Glomerular visceral epithelial cell (primary cell): Measurements from ENCODE around the gene MUC21.
A peak's percentile ranks its signal among the peaks of the same experiment; 100 is the strongest.

Source experiments
- DNase-seq: peaks from one replicate; pipeline ENCODE4 v3.0.0-alpha.2; 2016; ENCODE audit errors: extremely low spot score

Gene MUC21

DNA sequence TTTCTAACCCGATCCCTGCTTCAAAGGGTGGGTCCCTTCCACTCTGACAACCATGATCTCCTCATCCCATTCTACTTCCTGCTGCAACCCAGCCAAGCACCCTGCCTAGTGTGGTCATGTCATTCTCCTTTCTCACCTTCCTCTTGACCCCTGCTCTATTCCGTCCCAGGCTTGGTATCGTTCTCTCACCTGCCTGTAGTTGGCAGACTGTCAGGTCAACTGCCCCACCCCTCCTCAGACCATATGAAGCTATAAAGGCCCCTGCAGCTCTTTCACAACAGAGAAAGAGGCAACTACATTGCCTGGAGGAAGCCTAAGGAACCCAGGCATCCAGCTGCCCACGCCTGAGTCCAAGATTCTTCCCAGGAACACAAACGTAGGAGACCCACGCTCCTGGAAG lies at the start of gene MUC21:
Gene MUC21, plus strand, starts transcription at position 280 of the 400 bp plus-strand sequence. CDS start 241 bp downstream, outside the sequence.
- DNase-seq = no peak

DNA sequence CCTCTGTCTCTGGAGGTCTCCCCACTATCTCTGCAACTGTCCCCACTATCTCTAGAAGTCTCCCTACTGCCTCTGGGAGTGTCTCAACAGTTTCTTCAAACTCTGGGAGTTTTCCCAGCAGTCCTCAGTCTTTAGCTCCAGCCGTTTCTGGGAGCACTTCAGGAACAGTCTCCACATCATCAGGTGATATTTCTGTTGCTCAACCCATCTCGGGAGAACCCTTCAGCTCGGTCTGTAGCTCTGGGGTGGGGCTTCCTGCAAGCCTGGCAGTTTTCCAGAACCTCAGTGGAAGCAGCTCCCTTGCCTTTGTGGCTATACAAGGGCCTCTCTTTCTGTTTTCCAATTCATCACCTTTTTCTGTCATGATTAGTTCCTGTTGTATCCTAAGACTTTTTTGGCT lies 48.5 kb upstream of the MUC21 start:
- DNase-seq = peak; percentile 44

DNA sequence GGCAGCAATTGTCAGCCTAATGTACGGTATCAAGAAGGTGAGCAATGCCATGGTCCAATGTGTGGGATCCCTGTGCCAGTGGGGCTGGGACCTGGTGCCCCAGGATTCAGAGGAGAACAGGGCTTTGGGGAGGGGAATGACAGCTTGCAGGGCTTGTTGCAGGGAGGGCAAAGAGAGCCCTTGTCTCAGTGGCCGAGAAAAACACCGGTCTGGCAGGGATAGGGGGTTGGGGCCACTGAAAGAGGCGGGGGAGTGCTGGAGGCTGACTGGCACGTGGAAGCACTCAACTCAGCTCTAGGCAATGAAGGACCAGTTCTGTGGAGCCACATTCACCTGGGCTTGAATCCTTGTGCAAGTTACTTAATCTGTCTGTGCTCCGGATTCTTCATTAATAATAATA lies 46.3 kb upstream of the MUC21 start:
- no peak for DNase-seq

DNA sequence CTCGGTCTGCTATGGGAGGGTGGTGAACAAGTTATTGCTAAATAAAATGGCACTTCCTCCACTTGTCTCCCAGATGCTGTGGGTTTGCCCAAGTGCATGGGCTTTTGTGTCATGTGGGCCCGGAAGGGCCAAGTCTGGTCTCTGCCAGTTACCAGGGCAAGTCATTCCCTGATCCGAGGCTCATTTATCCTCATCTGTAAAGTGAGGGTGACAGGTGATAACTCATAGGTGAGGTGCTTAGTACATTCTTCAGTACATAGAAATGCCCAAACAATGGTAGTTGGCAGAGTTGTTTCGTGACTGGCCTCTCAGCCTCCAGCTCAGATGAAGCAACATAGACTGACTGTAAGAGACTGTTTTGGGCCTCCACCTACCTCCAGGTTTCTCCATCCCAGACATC lies 44.8 kb upstream of the MUC21 start:
- no peak for DNase-seq

DNA sequence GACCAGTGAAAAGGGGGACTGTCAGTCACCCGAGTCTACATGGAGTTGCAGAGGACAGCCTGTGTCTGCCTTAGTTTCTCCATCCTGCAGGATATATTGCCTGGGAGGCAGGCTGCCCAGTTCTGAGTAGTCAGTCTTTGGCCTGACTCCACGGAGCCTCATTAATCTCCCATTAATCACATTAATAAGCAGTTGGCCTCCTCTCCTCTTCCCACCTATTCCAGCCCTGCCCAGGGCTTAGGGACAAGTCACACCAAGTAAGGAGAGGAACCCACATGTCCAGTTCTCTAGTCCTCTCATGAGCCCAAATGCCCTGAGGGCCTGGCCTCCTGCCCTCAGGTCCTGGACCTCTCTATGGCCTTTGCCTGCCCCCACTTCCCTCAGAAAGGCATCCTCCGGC lies 44.0 kb upstream of the MUC21 start:
- no peak for DNase-seq

DNA sequence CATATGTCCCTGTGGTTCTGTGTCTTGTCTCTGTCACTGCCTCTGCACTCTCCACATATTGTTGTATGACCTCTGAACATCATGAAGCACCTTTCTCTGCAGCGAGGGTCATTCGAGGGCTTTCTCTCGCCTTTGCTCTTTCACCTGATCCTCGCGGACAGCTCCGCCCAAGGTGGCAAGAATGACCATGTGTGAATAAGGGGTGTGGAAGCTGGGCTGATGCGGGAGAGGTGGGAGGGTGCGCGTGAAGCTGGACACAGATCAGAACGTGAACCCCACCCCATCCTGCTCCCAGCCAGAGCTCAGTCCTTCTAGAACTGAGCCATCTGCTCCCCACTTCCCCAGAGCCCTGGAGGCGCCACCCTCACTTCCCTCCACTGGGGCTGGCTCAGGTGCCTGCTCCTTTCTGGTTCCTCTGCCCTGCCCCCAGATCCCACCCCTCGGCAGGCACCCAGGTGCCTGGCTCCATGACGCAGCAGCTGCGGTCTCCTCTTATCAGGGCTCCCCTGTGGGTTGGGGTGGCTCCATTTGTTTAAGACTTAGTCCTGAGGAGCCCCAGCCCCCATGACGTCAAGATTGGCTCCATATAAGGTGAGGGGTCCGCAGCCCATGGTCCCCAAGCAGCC lies 43.0 kb upstream of the MUC21 start, which contains the start of gene MUCL3:
Gene MUCL3, plus strand, starts transcription at position 613 of the 626 bp plus-strand sequence. CDS start 27 bp downstream, outside the sequence.
- DNase-seq = no peak

DNA sequence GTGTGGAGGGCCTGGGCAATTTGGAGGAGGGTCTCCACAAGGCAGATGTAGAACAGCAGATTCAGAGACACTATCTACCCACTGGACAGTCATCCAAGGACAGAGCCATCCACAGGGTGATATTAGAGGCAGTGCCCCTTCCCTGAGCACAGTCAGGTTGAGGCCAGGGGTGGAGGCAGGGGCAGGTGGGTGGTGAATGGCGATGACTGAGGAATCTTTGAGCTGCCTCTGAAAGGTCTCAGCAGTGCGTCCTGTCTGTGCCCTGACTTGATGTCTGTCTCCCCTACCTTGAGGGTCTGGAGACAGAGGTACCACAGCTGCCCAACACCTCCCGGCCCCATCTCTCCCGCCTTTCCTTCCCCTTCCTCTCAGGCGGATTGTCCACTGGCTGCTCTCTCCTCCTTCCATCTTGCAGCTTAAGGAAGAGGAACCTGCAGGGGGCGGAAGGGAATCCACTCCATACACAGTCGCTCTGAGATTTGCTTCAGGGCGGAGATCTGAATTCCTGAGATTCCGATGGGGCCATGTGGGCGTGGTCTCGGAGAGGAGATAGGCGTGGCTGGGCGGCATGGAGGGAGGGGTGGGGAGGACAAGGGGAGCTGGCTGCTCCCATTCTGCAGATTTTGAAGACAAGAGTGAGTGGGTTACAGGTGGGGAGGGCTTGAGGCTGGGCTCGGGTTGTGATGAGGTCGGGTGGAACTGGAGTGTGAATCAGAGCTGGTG lies 41.0 kb upstream of the MUC21 start:
- DNase-seq = peak; percentile 87

DNA sequence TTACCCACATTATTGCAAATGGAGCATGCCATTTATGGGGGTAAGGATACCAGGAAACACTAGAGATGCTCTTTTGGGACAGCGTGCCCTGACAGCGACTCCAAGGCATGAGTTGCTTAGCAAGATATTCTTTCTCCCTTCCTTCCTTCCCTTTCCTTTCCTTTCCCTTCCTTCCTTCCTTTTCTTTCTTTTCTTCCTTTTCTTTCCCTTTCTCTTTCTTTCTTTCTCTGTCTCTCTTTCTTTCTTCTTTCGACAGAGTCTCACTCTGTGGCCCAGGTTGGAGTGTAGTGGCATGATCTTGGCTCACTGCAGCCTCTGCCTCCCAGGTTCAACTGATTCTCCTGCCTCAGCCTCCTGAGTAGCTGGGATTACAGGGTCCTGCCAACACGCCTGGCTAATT lies 39.5 kb upstream of the MUC21 start:
- no peak for DNase-seq

DNA sequence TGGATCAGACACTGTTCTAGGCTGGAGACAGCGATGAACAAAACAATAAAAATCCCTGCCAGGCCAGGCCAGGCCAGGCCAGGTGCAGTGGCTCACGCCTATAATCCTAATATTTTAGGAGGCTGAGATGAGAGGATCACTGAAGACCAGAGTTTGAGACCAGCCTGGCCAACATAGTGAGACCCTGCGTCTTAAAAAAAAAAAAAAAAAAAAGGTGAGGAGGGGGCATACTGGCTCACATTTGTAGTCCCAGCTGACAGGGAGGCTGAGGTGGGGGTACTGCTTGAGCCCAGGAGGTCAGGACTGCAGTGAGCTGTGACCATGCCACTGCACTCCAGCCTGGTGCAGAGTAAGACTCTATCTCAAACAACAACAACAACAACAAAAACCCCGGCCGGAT lies 38.2 kb upstream of the MUC21 start:
- no peak for DNase-seq

DNA sequence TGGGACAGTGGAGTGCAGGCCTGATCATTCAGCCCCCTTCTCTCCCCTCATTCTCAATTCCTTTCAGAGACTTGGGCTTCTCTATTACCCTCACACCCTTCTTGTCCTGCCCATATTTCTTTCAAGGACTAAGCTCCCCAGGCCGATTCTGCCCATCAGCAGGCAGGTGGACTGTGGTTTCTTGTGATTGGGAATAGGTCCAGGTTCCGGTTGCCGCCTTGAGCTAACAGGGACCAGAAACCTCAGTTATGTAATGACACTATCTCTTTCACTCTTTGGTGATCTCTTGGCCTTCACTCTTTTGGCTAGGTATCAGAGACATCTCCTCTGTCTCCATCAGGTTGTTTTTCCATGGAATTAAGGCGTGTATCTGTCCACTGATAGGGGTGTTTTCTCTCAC lies 36.3 kb upstream of the MUC21 start:
- no peak for DNase-seq

DNA sequence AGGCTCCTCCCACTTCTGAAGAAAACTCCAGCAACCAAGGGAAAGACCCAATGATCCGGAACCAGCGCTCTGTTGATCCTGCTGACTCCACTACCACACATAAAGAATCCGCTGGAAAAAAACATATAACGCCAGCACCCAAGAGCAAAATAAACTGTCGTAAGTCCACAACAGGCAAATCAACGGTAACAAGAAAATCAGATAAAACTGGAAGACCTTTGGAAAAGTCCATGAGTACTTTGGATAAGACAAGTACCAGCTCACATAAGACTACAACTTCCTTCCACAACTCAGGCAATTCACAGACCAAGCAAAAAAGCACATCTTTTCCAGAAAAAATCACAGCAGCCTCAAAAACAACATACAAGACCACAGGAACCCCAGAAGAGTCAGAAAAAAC lies 34.7 kb upstream of the MUC21 start:
- no peak for DNase-seq

DNA sequence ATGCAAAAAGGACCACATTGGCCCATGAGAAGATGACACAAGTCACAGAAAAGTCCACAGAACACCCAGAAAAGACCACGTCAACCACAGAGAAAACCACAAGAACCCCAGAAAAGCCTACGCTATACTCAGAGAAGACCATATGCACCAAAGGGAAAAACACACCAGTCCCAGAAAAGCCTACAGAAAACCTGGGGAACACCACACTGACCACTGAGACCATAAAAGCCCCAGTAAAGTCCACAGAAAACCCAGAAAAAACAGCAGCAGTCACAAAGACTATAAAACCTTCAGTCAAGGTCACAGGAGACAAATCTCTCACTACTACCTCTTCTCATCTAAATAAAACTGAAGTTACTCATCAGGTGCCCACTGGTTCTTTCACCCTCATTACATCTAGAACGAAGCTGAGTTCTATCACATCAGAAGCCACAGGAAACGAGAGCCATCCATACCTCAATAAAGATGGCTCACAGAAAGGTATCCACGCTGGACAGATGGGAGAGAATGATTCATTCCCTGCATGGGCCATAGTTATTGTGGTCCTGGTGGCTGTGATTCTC lies 31.5 kb upstream of the MUC21 start:
- DNase-seq = no peak

DNA sequence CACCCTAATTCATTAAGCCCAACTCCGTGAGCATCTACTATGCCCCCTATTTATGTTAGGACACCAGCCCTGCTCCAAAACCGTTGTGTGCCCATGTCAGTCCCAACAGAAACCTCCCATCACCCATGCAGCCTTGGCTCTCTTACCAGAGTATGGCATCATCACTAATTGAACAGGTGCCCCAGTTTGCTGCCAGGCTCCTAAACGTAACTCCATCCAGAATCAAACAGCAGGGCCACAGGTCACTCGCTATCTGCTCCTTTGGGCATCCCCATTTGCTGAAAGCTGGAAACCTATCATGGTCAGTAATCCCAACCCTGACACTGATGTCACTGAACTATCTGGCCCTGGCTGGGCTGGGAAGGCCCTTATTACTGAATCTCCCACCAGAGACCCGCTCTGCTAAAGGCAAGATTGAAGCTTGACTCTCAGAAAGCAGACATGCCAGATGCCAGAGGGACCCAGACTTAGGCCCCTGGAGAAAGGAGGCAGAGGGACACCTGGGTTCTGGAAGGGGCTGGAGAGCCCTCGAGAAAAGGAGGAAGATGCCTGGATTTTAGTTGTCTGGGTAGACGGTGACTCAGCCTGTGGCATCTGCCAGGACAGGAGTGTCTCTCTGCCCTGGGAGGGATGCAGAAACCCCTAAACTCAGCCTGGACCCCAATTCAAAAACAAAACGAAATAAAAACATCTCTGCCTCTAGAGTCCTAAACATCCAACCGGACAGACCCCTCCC lies 28.7 kb upstream of the MUC21 start:
- no peak for DNase-seq

DNA sequence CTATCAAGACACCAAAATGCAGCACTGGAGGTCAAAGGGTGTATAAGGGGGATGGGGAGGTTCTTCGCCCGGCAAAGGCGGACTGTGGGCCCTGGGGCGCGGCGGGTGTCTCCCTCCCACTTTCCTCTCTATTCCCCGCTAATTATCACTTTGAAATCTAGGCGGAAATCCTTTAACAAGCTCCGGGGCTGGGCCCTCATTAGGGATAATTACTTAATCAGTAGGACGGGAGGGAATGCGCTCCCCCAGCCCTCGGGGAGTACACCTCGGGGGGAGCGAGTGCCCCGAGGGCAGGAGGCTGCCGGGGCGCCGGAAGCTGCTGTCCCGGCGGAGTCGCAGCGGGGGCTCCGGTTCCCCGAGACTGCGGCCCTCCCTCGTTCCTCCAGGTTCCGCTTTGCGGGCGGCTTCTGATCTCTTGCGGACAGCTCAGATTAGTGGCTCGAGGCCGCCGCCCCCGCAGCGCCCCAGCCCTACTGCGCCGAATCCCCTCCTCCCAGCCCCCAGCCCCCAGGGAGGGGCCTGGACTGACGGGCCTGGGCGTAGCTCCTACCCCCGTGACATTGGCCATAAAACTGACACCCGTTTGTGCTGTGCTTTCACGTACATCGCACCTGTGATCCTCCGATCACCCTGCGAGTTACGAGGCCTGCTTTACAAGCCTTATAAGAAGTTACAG lies 28.0 kb upstream of the MUC21 start:
- peak; percentile 52 for DNase-seq

DNA sequence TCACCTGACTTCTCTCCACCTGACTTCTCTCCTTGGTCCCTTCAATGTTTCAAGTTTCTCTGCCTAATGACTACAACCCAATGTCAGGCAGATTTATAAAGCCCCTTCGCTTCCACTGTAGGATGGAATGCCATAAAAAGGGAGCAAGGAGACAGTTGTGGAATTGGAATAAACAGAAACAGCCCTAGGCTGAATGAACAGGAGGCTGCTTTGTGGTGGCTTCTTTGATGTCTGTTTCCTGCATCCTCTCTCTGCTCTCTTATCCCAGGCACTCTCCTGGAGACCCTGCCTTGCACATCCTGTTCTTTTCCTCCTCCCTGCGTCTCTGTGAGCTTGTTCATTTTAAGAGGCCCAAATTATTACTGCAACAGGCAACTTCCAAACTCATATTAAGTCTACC lies 25.8 kb upstream of the MUC21 start:
- DNase-seq = no peak

DNA sequence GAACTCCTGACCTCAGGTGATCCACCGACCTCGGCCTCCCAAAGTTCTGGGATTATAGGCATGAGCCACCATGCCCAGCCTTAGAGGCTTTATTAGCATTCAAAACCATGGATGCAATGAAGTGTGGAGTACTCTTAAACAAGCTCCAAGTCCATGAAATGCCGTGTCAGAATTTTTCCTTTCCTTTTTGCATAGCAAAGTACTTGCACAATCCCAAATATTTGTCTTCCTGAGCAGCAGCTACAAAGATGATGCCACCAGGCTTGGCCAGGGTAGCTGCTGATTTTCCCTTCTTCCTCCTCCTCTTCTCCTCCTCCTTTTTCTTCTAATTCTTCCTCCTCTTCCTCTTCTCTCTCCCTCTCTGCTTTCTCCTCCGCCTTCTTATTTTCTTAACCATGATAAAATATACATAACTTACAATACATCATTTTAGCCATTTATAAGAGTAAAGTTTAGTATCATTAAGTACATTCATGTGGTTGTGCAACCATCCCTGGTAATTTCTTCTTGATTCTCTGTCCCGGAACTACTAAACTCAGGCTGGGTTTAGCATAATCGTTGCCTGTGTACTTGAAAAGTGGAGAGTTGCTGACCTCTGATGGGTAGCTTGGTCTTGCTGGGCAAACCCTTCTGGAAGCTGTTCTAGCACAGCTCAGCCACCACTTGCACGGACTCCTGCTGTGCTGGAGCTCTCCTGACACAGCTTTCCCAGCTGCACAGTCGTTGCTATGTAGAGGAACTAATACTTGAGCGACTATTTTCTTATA lies 22.4 kb upstream of the MUC21 start:
- DNase-seq = no peak

DNA sequence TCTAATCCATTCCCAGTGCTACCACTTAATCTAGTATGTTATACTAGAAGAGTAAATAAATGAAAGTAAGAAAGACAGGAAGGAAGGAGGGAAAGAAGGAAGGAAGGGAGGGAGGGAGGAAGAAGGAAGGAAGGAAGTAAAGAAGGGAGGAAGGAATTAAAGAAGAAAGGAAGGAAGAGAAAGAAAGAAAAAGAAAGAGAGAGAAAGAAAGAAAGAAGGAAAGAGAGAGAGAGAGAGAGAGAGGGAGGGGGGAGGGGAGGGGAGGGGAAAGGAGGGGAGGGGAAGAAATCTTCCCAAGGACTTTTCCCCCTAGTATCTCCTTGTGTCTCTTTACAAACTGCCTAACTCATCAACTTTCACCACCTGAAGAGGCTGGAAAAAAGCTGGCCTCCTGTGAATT lies 20.8 kb upstream of the MUC21 start:
- no peak for DNase-seq

DNA sequence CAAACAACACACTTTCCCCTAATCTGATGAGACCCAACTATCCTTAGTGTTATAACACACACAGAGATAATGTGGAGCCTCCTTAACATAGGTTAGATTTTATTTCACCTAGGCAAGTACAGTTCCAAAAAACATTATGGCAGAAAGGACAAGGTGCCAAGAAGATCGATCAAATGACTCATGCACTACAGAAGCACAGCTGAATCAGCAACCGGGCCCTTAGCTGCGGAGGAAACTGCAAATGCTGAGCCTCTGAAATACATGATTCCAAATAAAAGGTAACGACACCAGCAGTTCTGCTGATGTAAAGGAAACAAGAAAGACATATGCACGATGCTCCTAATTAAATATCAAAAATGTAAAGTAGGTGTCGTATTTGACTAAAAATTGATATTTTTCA lies 19.9 kb upstream of the MUC21 start:
- no peak for DNase-seq

DNA sequence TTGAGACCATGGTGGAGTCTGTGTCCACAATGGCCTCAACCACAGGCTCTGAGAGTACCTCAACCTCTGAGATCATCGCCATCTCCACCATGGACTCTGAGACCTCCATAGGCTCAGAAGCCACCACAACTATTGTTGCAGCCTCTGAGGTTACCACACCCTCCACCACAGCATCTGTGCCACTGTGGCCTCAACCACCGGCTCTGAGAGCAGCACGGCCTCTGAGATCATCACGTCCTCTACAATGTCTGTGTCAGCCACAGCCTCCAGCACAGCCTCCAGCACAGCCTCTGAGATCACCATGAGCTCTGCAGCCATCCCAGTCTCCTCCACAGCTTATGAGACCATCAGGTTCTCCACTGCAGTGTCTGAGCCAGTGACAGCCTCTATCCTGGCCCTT lies 19.4 kb upstream of the MUC21 start:
- DNase-seq = no peak

DNA sequence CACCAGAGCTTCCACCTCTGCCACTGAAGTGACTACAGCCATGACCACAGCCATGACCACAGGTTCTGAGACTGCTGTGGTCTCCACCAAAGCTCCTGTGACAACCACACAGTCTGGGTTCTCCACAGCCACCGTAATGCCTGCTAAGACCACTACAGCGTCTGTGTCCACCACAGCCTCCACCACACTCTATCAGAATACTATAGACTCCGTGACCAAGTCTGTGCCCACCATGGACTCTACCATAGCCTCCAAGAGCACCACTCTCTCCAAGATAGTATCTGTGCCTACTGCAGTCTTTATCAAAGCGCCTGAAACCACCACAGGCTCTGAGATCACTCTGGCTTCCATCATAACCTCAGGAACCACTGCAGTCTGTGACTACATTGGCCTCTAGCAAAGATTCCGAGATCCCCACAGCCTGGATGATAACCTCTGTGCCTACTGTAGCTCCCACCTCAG lies 18.3 kb upstream of the MUC21 start:
- no peak for DNase-seq

DNA sequence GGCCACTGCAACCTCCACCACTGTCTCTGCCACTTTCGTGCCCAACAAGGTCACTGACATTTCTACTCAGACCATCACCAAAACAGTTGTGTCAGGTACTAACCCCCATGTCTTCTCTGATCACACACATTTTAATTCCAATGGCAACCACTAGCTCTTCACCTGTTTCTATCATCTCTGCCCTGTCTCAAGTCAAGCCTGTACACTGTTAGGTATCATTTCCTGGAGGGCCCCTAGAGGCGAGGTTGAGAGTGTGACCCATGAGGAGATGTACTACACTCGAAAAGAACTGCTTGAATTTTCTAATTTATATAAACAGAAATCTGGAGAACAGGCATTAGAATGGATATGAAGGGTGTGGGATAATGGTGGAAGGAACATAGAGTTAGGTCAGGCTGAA lies 17.4 kb upstream of the MUC21 start:
- DNase-seq = no peak
